ENCODE data around the gene MYOCD.

GRCh38 chr17:12719948-12720347 lies 54.3 kb downstream of the MYOCD start:
- TF ChIP-seq SRF (IDR thresholded peaks at IDR 0.05; ENCODE audit: low read depth) (no peak), SIN3A (IDR thresholded peaks at IDR 0.05; ENCODE audit: low read depth) (no peak), EZH2 (IDR thresholded peaks at IDR 0.05) (no peak), POLR2AphosphoS5 (IDR thresholded peaks at IDR 0.05; ENCODE audit: low read depth, low read length) (no peak), ZNF274 (IDR thresholded peaks at IDR 0.05; ENCODE audit: low read depth, low read length) (no peak), EZH2phosphoT487 (IDR thresholded peaks at IDR 0.05; ENCODE audit: borderline replicate concordance) (no peak), POLR2A (IDR thresholded peaks at IDR 0.05; ENCODE audit: borderline replicate concordance, extremely low read depth, insufficient read depth, insufficient read length) (no peak), YY1 (IDR thresholded peaks at IDR 0.05; ENCODE audit: extremely low read depth, insufficient replicate concordance, low read depth, low read length) (no peak), TCF7L2 (IDR thresholded peaks at IDR 0.05; ENCODE audit: borderline replicate concordance, extremely low read depth, insufficient read depth, insufficient read length) (no peak), RAD21 (IDR thresholded peaks at IDR 0.05; ENCODE audit: low read depth) (no peak)
- TF ChIP-seq, protein P1, sequence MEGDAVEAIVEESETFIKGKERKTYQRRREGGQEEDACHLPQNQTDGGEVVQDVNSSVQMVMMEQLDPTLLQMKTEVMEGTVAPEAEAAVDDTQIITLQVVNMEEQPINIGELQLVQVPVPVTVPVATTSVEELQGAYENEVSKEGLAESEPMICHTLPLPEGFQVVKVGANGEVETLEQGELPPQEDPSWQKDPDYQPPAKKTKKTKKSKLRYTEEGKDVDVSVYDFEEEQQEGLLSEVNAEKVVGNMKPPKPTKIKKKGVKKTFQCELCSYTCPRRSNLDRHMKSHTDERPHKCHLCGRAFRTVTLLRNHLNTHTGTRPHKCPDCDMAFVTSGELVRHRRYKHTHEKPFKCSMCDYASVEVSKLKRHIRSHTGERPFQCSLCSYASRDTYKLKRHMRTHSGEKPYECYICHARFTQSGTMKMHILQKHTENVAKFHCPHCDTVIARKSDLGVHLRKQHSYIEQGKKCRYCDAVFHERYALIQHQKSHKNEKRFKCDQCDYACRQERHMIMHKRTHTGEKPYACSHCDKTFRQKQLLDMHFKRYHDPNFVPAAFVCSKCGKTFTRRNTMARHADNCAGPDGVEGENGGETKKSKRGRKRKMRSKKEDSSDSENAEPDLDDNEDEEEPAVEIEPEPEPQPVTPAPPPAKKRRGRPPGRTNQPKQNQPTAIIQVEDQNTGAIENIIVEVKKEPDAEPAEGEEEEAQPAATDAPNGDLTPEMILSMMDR (IDR thresholded peaks at IDR 0.05 in 2 of 3, conservative IDR thresholded peaks at IDR 0.05 in 1 of 3; ENCODE audit: borderline replicate concordance in 1 of 3, insufficient read depth in 1 of 3, low read depth in 2 of 3, low read length in 2 of 3): no peak
- TF ChIP-seq, protein P2, sequence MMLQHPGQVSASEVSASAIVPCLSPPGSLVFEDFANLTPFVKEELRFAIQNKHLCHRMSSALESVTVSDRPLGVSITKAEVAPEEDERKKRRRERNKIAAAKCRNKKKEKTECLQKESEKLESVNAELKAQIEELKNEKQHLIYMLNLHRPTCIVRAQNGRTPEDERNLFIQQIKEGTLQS (IDR thresholded peaks at IDR 0.05): no peak
- TF ChIP-seq, protein P3, sequence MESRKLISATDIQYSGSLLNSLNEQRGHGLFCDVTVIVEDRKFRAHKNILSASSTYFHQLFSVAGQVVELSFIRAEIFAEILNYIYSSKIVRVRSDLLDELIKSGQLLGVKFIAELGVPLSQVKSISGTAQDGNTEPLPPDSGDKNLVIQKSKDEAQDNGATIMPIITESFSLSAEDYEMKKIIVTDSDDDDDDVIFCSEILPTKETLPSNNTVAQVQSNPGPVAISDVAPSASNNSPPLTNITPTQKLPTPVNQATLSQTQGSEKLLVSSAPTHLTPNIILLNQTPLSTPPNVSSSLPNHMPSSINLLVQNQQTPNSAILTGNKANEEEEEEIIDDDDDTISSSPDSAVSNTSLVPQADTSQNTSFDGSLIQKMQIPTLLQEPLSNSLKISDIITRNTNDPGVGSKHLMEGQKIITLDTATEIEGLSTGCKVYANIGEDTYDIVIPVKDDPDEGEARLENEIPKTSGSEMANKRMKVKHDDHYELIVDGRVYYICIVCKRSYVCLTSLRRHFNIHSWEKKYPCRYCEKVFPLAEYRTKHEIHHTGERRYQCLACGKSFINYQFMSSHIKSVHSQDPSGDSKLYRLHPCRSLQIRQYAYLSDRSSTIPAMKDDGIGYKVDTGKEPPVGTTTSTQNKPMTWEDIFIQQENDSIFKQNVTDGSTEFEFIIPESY (IDR thresholded peaks at IDR 0.05; ENCODE audit: extremely low read depth, insufficient replicate concordance, low read length): no peak
- TF ChIP-seq, protein P4, sequence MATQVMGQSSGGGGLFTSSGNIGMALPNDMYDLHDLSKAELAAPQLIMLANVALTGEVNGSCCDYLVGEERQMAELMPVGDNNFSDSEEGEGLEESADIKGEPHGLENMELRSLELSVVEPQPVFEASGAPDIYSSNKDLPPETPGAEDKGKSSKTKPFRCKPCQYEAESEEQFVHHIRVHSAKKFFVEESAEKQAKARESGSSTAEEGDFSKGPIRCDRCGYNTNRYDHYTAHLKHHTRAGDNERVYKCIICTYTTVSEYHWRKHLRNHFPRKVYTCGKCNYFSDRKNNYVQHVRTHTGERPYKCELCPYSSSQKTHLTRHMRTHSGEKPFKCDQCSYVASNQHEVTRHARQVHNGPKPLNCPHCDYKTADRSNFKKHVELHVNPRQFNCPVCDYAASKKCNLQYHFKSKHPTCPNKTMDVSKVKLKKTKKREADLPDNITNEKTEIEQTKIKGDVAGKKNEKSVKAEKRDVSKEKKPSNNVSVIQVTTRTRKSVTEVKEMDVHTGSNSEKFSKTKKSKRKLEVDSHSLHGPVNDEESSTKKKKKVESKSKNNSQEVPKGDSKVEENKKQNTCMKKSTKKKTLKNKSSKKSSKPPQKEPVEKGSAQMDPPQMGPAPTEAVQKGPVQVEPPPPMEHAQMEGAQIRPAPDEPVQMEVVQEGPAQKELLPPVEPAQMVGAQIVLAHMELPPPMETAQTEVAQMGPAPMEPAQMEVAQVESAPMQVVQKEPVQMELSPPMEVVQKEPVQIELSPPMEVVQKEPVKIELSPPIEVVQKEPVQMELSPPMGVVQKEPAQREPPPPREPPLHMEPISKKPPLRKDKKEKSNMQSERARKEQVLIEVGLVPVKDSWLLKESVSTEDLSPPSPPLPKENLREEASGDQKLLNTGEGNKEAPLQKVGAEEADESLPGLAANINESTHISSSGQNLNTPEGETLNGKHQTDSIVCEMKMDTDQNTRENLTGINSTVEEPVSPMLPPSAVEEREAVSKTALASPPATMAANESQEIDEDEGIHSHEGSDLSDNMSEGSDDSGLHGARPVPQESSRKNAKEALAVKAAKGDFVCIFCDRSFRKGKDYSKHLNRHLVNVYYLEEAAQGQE (IDR thresholded peaks at IDR 0.05; ENCODE audit: low read depth): no peak
